Muscle layer of colon (tissue), 2 donors: ENCODE results near the gene DNAH1.

Experiments
- H3K27ac ChIP-seq: one replicate; pipeline ENCODE4 v1.7.0; 2013; ENCODE audit warnings: low read depth, mild to moderate bottlenecking, low read length, moderate library complexity
- H3K27me3 ChIP-seq, 2 donors: one replicate each; pipeline ENCODE4 v1.7.0; 2013; ENCODE audit warnings: low read length in 2 of 2, mild to moderate bottlenecking in 2 of 2; ENCODE audit not compliant: insufficient read depth in 2 of 2, control insufficient read depth in 1 of 2
- H3K36me3 ChIP-seq: one replicate; pipeline ENCODE4 v1.7.0; 2013; ENCODE audit warnings: mild to moderate bottlenecking, low read length; ENCODE audit not compliant: insufficient read depth
- H3K4me1 ChIP-seq: one replicate; pipeline ENCODE4 v1.7.0; 2013; ENCODE audit warnings: mild to moderate bottlenecking, low read length; ENCODE audit not compliant: insufficient read depth
- H3K4me3 ChIP-seq, 2 donors: one replicate each; pipeline ENCODE4 v1.7.0; 2013; ENCODE audit warnings: low read length in 2 of 2, low read depth in 1 of 2, mild to moderate bottlenecking in 1 of 2, moderate library complexity in 1 of 2
- H3K9ac ChIP-seq: one replicate; pipeline ENCODE4 v1.7.0; 2013; ENCODE audit warnings: low read length
- H3K9me3 ChIP-seq: one replicate; pipeline ENCODE4 v1.7.0; 2013; ENCODE audit warnings: mild to moderate bottlenecking, low read length
- donor health status: abdominal sarcoma.
- donor health status: Adenocarcinoma of cecum.

DNAH1 gene

DNA sequence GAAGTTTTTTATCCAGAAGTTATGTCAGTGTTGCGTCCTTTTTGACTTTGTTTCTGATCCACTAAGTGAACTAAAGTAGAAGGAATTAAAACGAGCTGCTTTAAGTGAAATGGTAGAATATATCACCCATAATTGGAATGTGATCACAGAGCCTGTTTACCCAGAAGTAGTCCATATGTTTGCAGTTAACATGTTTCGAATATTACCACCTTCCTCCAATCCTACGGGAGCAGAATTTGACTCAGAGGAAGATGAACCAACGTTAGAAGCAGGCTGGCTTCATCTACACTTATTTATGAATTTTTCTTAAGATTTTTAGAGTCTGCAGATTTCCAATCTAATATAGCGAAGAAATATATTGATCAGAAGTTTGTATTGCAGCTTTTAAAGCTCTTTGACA, 57.6 kb downstream of the DNAH1 start:
- H3K9ac ChIP-seq, result no peak overlapping the region
- H3K9me3 ChIP-seq, result no peaks in the 10 kb centered on the region
- no peak overlapping the region for H3K27ac ChIP-seq
- H3K4me3 ChIP-seq, result no peak overlapping the region
- no peaks in the 10 kb centered on the region for H3K4me1 ChIP-seq
- H3K27me3 ChIP-seq, result no peaks in the 10 kb centered on the region
- H3K36me3 ChIP-seq, result no peaks in the 10 kb centered on the region

DNA sequence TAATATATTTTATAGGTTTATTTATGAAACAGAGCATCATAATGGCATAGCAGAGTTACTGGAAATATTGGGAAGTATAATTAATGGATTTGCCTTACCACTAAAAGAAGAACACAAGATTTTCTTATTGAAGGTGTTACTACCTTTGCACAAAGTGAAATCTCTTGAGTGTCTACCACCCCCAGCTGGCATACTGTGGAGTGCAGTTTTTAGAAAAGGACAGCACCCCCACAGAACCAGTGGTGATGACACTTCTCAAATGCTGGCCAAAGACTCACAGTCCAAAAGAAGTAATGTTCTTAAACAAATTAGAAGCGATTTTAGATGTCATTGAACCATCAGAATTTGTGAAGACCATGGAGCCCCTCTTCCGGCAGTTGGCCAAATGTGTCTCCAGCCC, 58.1 kb downstream of the DNAH1 start:
- H3K9ac ChIP-seq, result no peak overlapping the region
- no peaks in the 10 kb centered on the region for H3K4me1 ChIP-seq
- H3K27ac ChIP-seq, result no peak overlapping the region
- no peaks in the 10 kb centered on the region for H3K27me3 ChIP-seq
- no peaks in the 10 kb centered on the region for H3K9me3 ChIP-seq
- H3K4me3 ChIP-seq, result no peak overlapping the region
- no peaks in the 10 kb centered on the region for H3K36me3 ChIP-seq

DNA sequence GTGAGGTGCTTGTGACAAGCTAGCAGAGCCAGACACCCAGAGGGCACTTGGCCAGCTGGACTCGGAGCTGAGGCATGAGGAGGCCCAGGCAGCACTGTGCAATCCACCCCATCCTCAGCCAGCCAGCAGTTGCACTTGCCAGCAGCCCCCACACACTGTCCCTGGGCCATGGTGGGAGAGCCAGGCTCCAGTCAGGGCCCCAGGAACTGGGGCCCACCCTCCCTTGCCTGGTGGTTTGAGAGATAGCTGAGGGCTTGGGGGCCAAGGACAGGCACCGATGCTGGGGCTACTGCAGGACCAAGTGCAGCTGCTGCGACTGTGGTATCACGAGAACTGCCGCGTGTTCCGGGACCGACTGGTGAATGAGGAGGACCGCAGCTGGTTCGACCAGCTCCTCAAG, 63.5 kb downstream of the DNAH1 start:
- Histone ChIP-seq H3K9me3 (no peaks in the 10 kb centered on the region), H3K4me3 (no peak overlapping the region), H3K27ac (no peak overlapping the region), H3K9ac (no peak overlapping the region), H3K27me3 (no peaks in the 10 kb centered on the region), H3K36me3 (no peaks in the 10 kb centered on the region), H3K4me1 (no peaks in the 10 kb centered on the region)

DNA sequence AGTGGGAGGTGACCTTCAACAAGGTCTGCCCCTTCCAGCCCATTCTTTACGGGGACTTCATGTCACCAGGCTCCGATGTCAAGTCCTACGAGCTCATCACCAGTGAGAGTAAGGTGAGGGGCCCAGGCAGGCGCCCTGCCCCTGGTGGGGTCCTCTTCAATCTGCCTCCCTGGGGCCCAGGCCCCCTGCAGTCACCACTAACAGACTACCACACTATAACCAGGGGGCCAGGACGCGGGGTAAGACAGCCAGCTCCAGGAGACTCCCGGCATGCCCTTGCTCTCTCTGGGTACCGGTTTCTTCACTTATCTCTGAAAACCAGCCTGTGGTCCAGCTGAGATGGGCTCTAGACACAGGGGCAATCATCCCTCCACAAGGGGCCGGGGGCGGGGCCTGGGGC, 63.9 kb downstream of the DNAH1 start:
- no peak overlapping the region for H3K27ac ChIP-seq

DNA sequence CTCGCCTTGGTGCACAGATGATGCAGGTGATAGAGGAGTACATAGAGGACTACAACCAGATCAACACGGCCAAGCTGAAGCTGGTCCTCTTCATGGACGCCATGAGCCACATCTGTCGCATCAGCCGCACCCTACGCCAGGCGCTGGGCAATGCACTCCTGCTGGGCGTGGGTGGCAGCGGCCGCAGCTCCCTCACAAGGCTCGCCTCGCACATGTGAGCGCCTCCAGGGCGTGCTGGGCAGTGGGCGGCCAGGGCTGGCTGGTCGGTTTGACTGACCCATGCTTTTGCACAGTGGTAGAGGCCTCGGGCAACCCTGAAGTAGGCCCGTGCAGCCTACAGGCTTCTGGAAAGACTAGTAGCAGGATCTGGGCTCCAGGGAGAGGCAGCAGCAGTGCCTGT, 65.5 kb downstream of the DNAH1 start:
- no peaks in the 10 kb centered on the region for H3K36me3 ChIP-seq
- H3K27ac ChIP-seq, result no peak overlapping the region
- no peaks in the 10 kb centered on the region for H3K4me1 ChIP-seq
- no peaks in the 10 kb centered on the region for H3K27me3 ChIP-seq
- H3K9me3 ChIP-seq, result no peaks in the 10 kb centered on the region
- H3K4me3 ChIP-seq, result no peak overlapping the region
- no peak overlapping the region for H3K9ac ChIP-seq

More for the DNA sequence above, 63.9 kb downstream of the DNAH1 start:
- Histone ChIP-seq H3K36me3 (no peaks in the 10 kb centered on the region), H3K9ac (no peak overlapping the region), H3K9me3 (no peaks in the 10 kb centered on the region), H3K4me1 (no peaks in the 10 kb centered on the region), H3K27me3 (no peaks in the 10 kb centered on the region), H3K4me3 (no peak overlapping the region)

DNA sequence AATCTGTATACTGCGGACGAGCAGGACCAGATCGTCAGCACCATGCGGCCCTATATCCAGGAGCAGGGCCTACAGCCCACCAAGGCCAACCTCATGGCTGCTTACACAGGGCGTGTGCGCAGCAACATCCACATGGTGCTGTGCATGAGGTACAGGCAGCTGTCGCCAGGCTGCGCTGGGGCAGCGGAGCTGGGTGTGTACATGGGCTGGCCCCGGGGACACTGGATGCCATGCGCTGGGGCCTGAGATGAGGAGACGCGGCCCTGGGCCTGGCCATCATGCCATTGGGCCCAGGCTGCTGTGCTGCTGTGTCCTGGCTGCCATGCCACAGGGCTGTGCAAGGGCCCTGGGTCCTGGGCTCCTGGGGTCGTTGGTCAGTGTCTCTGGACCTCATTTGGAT, 67.3 kb downstream of the DNAH1 start:
- Histone ChIP-seq H3K4me3 (no peak overlapping the region), H3K9me3 (no peaks in the 10 kb centered on the region), H3K9ac (no peak overlapping the region), H3K27me3 (no peaks in the 10 kb centered on the region), H3K27ac (no peak overlapping the region), H3K4me1 (no peaks in the 10 kb centered on the region), H3K36me3 (no peaks in the 10 kb centered on the region)

DNA sequence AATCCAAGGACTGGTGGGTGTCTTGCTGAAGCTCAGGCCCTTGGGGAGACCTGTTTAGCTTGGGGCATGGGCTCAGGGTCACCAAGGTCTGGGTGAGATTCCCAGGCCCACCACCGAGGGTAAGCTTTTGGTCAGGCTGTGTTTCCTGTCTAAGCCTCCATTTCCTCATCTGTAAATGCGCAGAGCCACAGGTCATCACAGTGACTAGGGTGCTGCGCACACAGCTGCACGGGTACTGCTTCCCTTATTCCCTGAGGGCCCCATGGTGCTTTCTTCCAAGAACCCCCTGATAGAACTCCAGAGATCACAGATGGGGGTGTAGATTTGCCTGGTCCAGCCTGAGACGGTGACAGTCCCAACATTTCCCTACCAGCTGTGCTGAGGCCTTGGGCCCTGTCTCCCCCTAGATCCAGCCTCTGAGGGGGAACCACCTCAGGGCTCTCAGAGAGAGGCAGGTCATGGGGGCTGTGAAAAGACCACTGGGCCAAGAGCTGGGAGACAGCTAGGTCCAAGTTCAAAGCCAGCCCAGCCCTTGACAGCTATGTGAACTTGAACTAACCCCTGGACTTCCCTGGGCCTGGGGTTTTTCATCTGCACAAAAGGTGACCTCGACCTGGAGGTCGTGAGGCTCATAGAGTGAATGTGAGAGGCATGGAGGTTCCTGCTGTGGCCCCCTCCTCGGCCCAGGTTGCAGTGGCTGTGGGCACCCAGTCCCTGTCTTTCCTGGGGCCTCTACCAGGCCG, 68.1 kb downstream of the DNAH1 start:
- H3K9me3 ChIP-seq, result no peaks in the 10 kb centered on the region
- no peak overlapping the region for H3K9ac ChIP-seq
- no peak overlapping the region for H3K27ac ChIP-seq
- no peak overlapping the region for H3K4me3 ChIP-seq
- H3K36me3 ChIP-seq, result no peaks in the 10 kb centered on the region
- no peaks in the 10 kb centered on the region for H3K27me3 ChIP-seq
- no peaks in the 10 kb centered on the region for H3K4me1 ChIP-seq

DNA sequence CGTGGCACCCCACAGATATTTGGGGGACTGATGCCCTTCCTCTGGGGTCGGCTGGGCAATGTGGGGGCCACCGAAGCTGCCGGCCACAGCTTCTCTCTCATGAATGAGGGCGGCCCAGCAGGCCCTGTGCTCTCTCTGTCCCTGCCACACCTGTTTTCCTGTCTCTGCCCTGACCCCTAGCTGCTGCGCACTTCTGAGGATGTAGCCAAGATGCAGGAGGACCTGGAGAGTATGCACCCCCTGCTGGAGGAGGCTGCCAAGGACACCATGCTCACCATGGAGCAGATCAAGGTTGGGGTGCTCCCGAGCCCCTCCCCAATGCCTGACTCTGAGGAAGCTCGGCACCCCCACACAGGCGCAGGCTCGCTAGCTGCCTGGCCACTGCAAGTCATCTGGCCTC, 69.0 kb downstream of the DNAH1 start:
- Histone ChIP-seq H3K27ac (no peak overlapping the region), H3K9ac (no peak overlapping the region), H3K4me3 (no peak overlapping the region), H3K9me3 (no peaks in the 10 kb centered on the region), H3K36me3 (no peaks in the 10 kb centered on the region), H3K27me3 (no peaks in the 10 kb centered on the region), H3K4me1 (no peaks in the 10 kb centered on the region)

DNA sequence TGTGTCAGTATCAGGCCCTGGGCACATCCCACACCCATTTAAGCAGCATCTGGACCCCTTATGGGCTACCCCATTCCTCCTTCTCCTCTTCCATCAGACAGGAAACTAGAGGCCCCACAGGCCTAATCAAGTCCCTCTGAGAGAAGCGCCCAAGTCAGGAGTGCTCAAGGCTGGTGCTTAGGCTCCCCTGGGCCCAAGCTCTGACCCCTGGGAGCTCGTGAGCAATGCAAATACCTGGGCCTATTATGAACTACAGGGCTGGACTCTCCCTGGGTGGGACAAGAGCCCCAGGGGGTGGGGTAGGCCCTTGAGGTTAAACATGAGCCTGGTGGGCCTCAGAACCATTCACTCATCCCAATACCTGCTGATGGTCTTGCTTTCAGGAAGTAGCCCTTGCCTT, 71.4 kb downstream of the DNAH1 start:
- no peak overlapping the region for H3K27ac ChIP-seq
- no peaks in the 10 kb centered on the region for H3K36me3 ChIP-seq
- no peak overlapping the region for H3K4me3 ChIP-seq
- no peaks in the 10 kb centered on the region for H3K4me1 ChIP-seq
- H3K9me3 ChIP-seq, result no peaks in the 10 kb centered on the region
- H3K9ac ChIP-seq, result no peak overlapping the region
- H3K27me3 ChIP-seq, result no peaks in the 10 kb centered on the region

DNA sequence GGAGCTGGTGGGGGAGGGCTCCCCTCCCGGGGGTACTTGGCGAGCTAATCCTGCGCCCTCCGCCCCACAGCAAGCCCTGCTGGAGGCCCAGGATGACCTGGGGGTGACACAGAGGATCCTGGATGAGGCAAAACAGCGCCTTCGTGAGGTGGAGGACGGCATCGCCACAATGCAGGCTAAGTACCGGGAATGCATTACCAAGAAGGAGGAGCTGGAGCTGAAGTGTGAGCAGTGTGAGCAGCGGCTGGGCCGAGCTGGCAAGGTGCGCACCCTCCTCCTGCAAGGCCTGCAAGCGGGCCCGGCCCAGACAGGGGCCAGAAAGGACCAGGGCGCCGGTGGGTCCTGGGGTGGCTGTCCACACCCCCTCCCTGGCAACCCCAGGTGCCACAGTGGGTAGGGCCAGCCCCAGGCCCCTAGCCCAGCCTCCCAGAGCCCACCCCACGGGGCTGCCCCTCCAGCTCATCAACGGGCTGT, 72.3 kb downstream of the DNAH1 start:
- H3K36me3 ChIP-seq, result no peaks in the 10 kb centered on the region
- H3K4me3 ChIP-seq, result no peak overlapping the region
- no peaks in the 10 kb centered on the region for H3K9me3 ChIP-seq
- H3K27ac ChIP-seq, result no peak overlapping the region
- no peaks in the 10 kb centered on the region for H3K4me1 ChIP-seq
- H3K27me3 ChIP-seq, result no peaks in the 10 kb centered on the region
- H3K9ac ChIP-seq, result no peak overlapping the region

DNA sequence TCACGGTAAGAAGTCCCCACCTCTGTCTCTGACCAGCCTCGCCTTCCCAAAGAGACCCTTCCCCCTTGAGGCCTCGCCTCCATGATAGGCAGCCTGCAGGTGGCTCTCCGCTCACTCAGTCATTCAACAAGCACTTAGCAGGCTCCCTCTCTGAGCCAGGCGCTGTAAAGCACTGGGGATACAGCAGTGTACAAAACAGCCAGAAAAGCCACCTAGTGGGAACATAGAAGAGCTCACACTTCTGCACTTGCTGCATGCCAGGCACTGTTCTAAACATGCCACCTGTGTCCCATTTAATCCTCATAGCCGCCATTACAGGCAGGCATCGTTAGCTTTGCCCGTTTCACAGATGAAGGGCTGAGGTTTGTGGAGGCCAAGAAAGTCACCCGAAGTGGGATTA, 72.8 kb downstream of the DNAH1 start:
- Histone ChIP-seq H3K27me3 (no peaks in the 10 kb centered on the region), H3K9me3 (no peaks in the 10 kb centered on the region), H3K4me1 (no peaks in the 10 kb centered on the region), H3K36me3 (no peaks in the 10 kb centered on the region), H3K27ac (no peak overlapping the region), H3K4me3 (no peak overlapping the region), H3K9ac (no peak overlapping the region)

DNA sequence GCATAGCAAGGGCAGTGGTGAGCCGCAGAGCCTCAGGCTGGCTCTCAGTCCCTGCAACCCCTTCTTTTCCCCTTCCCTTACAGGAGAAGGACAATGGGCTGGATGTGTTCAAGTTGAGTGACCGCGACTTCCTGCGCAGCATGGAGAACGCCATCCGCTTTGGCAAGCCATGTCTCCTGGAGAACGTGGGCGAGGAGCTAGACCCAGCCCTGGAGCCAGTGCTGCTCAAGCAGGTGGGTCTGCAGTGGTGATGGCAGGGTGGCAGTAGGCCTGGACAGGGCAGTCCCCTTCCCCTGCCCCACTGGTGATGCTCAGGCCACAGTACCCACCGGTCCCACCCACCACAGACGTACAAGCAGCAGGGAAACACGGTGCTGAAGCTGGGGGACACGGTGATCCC, 75.0 kb downstream of the DNAH1 start:
- H3K9ac ChIP-seq, result no peak overlapping the region
- H3K36me3 ChIP-seq, result no peaks in the 10 kb centered on the region

More for the DNA sequence above, 75.0 kb downstream of the DNAH1 start:
- no peak overlapping the region for H3K27ac ChIP-seq
- no peaks in the 10 kb centered on the region for H3K27me3 ChIP-seq
- no peak overlapping the region for H3K4me3 ChIP-seq
- H3K9me3 ChIP-seq, result no peaks in the 10 kb centered on the region
- H3K4me1 ChIP-seq, result no peaks in the 10 kb centered on the region
